Measurements from ENCODE around the gene NTN1. TPM values are rescaled to one million over a fixed set of nuclear protein-coding genes. Genes with fewer than 3 reads are reported as not detected.

Gene NTN1
- total RNA-seq, 2 donors from 2014 or later, result 68.8 to 79.0 TPM

DNA sequence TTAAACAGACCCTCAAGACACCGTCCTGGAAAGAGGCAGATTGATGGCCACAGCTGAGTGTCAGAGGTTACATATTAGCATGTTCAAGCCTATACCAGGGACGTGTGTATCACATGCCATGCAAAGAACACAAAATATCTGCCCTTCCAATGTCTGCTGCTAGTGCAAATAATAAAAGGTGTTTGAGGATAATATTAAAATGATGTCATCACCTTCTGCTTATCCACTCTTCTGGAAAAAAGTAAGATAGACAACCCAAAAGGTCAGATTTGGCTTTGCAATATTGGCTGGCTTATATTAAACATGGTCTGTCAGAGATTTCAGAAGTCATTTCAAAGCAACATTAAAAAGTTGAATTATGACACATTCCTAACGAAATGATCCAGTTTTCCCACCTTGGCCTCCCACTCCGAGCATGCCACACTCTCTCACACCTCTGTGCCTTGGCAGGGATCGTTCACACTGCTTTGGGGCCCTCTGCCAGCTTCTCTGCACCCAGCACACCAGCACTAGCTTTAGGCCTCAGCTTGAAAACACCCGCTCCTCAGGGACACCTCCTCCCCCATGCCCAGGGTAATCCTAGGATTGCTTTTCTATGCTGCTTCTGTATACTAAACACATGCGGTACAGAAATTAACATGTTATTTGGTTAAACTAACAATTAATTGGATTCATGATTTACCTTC is 248.2 kb downstream of the NTN1 start:
- DNase-seq (ENCODE audit: low spot score), result no peak
- TF ChIP-seq, protein P1, sequence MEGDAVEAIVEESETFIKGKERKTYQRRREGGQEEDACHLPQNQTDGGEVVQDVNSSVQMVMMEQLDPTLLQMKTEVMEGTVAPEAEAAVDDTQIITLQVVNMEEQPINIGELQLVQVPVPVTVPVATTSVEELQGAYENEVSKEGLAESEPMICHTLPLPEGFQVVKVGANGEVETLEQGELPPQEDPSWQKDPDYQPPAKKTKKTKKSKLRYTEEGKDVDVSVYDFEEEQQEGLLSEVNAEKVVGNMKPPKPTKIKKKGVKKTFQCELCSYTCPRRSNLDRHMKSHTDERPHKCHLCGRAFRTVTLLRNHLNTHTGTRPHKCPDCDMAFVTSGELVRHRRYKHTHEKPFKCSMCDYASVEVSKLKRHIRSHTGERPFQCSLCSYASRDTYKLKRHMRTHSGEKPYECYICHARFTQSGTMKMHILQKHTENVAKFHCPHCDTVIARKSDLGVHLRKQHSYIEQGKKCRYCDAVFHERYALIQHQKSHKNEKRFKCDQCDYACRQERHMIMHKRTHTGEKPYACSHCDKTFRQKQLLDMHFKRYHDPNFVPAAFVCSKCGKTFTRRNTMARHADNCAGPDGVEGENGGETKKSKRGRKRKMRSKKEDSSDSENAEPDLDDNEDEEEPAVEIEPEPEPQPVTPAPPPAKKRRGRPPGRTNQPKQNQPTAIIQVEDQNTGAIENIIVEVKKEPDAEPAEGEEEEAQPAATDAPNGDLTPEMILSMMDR (IDR thresholded peaks at IDR 0.05), result no peak
- no peak overlapping the region for H3K27ac ChIP-seq
- no peak overlapping the region for H3K4me3 ChIP-seq
- H3K4me1 ChIP-seq (ENCODE audit: control insufficient read depth in 1 of 2, low read depth in 2 of 2), result peaks cover 0 to 31% of the 10 kb centered on the region in 2 donors
- no peak for ATAC-seq (ENCODE audit: insufficient number of reproducible peaks, low FRiP score, low read depth)
- no peaks in the 10 kb centered on the region for H3K9me3 ChIP-seq
- no peaks in the 10 kb centered on the region for H3K27me3 ChIP-seq (replicated peaks; ENCODE audit: insufficient read depth)
- no peaks in the 10 kb centered on the region for H3K36me3 ChIP-seq

DNA sequence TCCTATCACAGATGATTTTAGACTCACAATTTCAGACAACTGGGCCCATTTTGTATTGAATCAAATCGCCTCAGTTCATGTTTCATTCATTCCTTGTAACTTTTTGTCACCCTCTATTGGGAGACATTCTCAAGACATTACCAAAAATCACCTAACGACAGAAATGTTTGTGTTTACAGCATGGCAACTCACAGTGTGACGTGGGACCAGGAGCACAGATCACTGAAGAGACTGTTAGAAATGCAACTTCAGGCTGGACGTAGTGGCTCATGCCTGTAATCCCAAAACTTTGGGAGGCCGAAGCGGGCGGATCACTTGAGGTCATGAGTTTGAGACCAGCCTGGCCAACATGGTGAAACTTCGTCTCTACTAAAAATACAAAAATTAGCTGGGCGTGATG is 249.6 kb downstream of the NTN1 start:
- TF ChIP-seq, protein P1 (IDR thresholded peaks at IDR 0.05), result no peak

DNA sequence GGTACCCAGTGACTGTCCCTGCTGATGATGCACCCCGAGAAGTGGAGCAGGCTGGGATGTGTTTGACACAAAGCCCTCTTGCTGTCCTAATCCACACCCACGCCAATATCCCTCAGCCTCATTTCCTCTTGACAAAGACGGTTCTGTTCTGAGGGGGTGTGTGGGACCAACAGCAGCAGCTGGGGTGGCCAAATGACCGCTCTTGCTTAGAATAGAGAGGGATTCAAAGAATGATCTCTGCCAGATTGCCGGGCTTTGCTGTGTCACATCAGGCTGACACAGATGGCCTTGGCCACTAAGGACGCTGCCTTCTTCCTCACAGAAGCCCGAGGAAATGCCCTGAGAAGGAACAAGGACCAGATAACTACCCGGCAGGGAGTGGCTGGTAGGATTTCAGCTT is 250.7 kb downstream of the NTN1 start:
- Histone ChIP-seq H3K4me3 (no peak overlapping the region), H3K27ac (no peak overlapping the region), H3K36me3 (no peaks in the 10 kb centered on the region), H3K9me3 (no peaks in the 10 kb centered on the region), H3K27me3 (replicated peaks; ENCODE audit: insufficient read depth) (no peaks in the 10 kb centered on the region), H3K4me1 (ENCODE audit: control insufficient read depth in 1 of 2, low read depth in 2 of 2) (peaks cover 0 to 16% of the 10 kb centered on the region in 2 donors)
- ATAC-seq (ENCODE audit: insufficient number of reproducible peaks, low FRiP score, low read depth) (no peak), DNase-seq (ENCODE audit: low spot score) (no peak)
- TF ChIP-seq, protein P1 (IDR thresholded peaks at IDR 0.05), result no peak

More for the DNA sequence above, 249.6 kb downstream of the NTN1 start:
- Histone ChIP-seq H3K9me3 (no peaks in the 10 kb centered on the region), H3K4me1 (ENCODE audit: control insufficient read depth in 1 of 2, low read depth in 2 of 2) (peaks cover 0 to 27% of the 10 kb centered on the region in 2 donors), H3K27ac (no peak overlapping the region), H3K36me3 (no peaks in the 10 kb centered on the region), H3K4me3 (no peak overlapping the region), H3K27me3 (replicated peaks; ENCODE audit: insufficient read depth) (no peaks in the 10 kb centered on the region)
- no peak for ATAC-seq (ENCODE audit: insufficient number of reproducible peaks, low FRiP score, low read depth)
- no peak for DNase-seq (ENCODE audit: low spot score)

DNA sequence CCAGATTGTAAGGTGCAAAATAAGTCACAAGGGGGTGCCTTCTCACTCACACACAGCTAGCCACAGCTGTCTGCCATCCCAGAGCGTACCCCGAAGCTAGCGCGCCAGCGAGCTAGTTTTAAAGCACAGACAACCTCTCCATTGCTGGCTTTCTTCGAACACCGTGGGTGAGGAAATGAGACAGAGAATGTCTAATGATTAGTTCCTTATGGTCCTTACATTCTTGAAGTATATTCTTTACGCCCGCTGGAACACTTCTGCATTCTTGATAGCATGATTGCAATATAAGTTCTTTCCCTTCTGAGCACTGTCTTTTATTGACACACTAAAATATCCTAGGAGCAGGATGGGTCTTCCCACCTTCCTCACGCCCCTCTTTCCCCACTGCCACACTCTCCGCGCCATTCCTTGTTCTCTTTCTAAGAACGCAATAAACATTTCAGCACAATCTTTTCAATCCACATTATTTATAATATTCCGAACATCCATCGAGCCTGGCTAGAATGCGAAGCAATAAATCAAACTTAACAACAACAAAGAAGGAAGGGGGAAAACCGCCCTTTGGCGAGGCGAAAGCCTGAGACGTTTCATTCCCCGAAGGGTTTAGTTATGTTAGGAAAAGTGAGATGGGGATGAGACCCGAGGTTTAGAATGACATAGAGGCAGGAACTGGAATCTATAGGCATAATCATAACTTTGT is 251.3 kb downstream of the NTN1 start:
- Histone ChIP-seq H3K27me3 (replicated peaks; ENCODE audit: insufficient read depth) (no peaks in the 10 kb centered on the region), H3K27ac (no peak overlapping the region), H3K36me3 (no peaks in the 10 kb centered on the region), H3K4me3 (no peak overlapping the region), H3K9me3 (no peaks in the 10 kb centered on the region), H3K4me1 (ENCODE audit: control insufficient read depth in 1 of 2, low read depth in 2 of 2) (peaks cover 0 to 11% of the 10 kb centered on the region in 2 donors)
- TF ChIP-seq, protein P1 (IDR thresholded peaks at IDR 0.05), result no peak
- ATAC-seq (ENCODE audit: insufficient number of reproducible peaks, low FRiP score, low read depth) (no peak), DNase-seq (ENCODE audit: low spot score) (no peak)
